Cardiac fibroblast (primary cell): ENCODE data around the gene TMEM273.

ENCODE experiments used
- DNase-seq, 2 donors: peaks; one replicate each; pipeline versions ENCODE4 v3.0.0 to v3.0.0-alpha.2; 2010; ENCODE audit warnings: low read depth in 2 of 2
- H3K4me3 ChIP-seq, 2 donors: replicated peaks in 1 of 2; 1 replicate in 1 of 2; 2 replicates in 1 of 2; pipeline ENCODE4 v1.5.1; 2011; ENCODE audit warnings: low read depth in 2 of 2, low read length in 2 of 2, mild to moderate bottlenecking in 2 of 2, moderate library complexity in 1 of 2
- CTCF ChIP-seq: IDR thresholded peaks from one replicate; pipeline ENCODE4 v1.5.1; 2011; ENCODE audit warnings: low read depth, mild to moderate bottlenecking, low read length, inconsistent platforms

The TMEM273 gene

GRCh38 chr10:49152663-49153062, 35.5 kb downstream of the TMEM273 start:
- no peak for DNase-seq

GRCh38 chr10:49152037-49152436, 36.2 kb downstream of the TMEM273 start:
- DNase-seq: no peak
- H3K4me3 ChIP-seq: no peak overlapping the region
- TF ChIP-seq CTCF: no peak

More at GRCh38 chr10:49152663-49153062, 35.5 kb downstream of the TMEM273 start:
- no peak for TF ChIP-seq CTCF
- H3K4me3 ChIP-seq: no peak overlapping the region

GRCh38 chr10:49151481-49151880, 36.7 kb downstream of the TMEM273 start:
- no peak for TF ChIP-seq CTCF
- H3K4me3 ChIP-seq: no peak overlapping the region
- DNase-seq: no peak

GRCh38 chr10:49151025-49151445, 37.2 kb downstream of the TMEM273 start:
- no peak overlapping the region for H3K4me3 ChIP-seq
- TF ChIP-seq CTCF: no peak
- no peak for DNase-seq

- H3K4me3 ChIP-seq: no peak overlapping the region
- no peak for TF ChIP-seq CTCF
- no peak for DNase-seq
Observed at GRCh38 chr10:49150426-49150825, 37.8 kb downstream of the TMEM273 start.

GRCh38 chr10:49149881-49150280, 38.3 kb downstream of the TMEM273 start:
- DNase-seq: no peak
- no peak for TF ChIP-seq CTCF
- H3K4me3 ChIP-seq: no peak overlapping the region

- no peak overlapping the region for H3K4me3 ChIP-seq
- no peak for DNase-seq
- no peak for TF ChIP-seq CTCF
Observed at GRCh38 chr10:49144058-49144720, 44.0 kb downstream of the TMEM273 start.
